RWPE2 (cell line): ENCODE results near the gene MYO1D.
"Not testable (repeated sequence)": the region's sequence is repeated elsewhere in the genome, so short reads cannot be mapped to it uniquely, and the experiment has no call there.

Source experiments
- ATAC-seq: fragments of 200-7000 bp; cut with Tn5 transposase; 3 replicates; pipeline ENCODE4 v1.9.1; 2021; ENCODE audit warnings: low read depth
- DNase-seq: peaks from one replicate; pipeline ENCODE4 v3.0.0-alpha.2; 2020; ENCODE audit warnings: low spot score
- H3K27ac ChIP-seq: fragments of 450-650 bp; 2 replicates; pipeline ENCODE4 v1.5.1; 2017; ENCODE audit warnings: mild to moderate bottlenecking; ENCODE audit not compliant: poor library complexity, severe bottlenecking
- H3K27me3 ChIP-seq: fragments of 250-450 bp; sonication (Bioruptor Pico); 2 replicates; pipeline ENCODE4 v1.5.1; 2021; ENCODE audit warnings: mild to moderate bottlenecking, moderate library complexity; ENCODE audit not compliant: insufficient read depth, poor library complexity, severe bottlenecking
- H3K36me3 ChIP-seq: fragments of 250-450 bp; sonication (Bioruptor Pico); 2 replicates; pipeline ENCODE4 v1.5.1; 2020; ENCODE audit warnings: low read depth, mild to moderate bottlenecking, moderate library complexity
- H3K4me1 ChIP-seq: fragments of 250-450 bp; sonication (Bioruptor Pico); 2 replicates; pipeline ENCODE4 v1.5.1; 2021; ENCODE audit warnings: mild to moderate bottlenecking, moderate library complexity; ENCODE audit not compliant: insufficient read depth, poor library complexity, severe bottlenecking
- H3K4me3 ChIP-seq: fragments of 250-450 bp; sonication (Bioruptor Pico); 2 replicates; pipeline ENCODE4 v1.5.1; 2021; ENCODE audit warnings: mild to moderate bottlenecking, moderate library complexity; ENCODE audit not compliant: severe bottlenecking
- H3K9me3 ChIP-seq: fragments of 250-450 bp; sonication (Bioruptor Pico); 2 replicates; pipeline ENCODE4 v1.5.1; 2021; ENCODE audit warnings: mild to moderate bottlenecking, moderate library complexity; ENCODE audit not compliant: severe bottlenecking
- TF ChIP-seq, protein P1 (sequence below): fragments of 450-650 bp; IDR thresholded peaks from one replicate; pipeline ENCODE4 v1.5.1; 2017; ENCODE audit warnings: mild to moderate bottlenecking, moderate library complexity; ENCODE audit not compliant: poor library complexity, severe bottlenecking

The MYO1D gene

DNA sequence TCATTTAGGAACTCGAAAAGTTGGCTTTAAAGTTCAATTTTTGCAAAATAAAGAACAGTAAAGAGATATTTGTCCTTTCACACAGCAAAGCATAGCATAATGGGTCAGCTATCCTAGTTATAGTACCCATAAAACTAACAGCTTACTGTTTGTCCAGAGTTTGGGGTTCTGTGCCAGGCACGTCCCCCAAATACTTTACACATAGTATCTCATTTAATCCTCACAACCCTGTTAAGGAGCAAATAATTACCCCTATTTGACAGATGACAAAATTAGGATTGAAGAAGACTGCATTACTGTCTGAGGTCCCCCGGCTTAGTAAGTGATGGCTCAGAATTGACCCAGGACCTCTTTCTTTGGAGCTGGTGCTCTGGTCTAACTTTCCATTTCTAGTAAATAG, 52.6 kb downstream of the MYO1D start:
- no peaks in the 10 kb centered on the region for H3K36me3 ChIP-seq
- H3K4me1 ChIP-seq, result peaks cover 19% of the 10 kb centered on the region
- no peak overlapping the region for H3K27ac ChIP-seq
- H3K27me3 ChIP-seq, result no peaks in the 10 kb centered on the region
- no peaks in the 10 kb centered on the region for H3K9me3 ChIP-seq
- DNase-seq, result no peak
- H3K4me3 ChIP-seq, result no peak overlapping the region
- no peak for ATAC-seq
- TF ChIP-seq, protein P1, sequence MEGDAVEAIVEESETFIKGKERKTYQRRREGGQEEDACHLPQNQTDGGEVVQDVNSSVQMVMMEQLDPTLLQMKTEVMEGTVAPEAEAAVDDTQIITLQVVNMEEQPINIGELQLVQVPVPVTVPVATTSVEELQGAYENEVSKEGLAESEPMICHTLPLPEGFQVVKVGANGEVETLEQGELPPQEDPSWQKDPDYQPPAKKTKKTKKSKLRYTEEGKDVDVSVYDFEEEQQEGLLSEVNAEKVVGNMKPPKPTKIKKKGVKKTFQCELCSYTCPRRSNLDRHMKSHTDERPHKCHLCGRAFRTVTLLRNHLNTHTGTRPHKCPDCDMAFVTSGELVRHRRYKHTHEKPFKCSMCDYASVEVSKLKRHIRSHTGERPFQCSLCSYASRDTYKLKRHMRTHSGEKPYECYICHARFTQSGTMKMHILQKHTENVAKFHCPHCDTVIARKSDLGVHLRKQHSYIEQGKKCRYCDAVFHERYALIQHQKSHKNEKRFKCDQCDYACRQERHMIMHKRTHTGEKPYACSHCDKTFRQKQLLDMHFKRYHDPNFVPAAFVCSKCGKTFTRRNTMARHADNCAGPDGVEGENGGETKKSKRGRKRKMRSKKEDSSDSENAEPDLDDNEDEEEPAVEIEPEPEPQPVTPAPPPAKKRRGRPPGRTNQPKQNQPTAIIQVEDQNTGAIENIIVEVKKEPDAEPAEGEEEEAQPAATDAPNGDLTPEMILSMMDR, result no peak

DNA sequence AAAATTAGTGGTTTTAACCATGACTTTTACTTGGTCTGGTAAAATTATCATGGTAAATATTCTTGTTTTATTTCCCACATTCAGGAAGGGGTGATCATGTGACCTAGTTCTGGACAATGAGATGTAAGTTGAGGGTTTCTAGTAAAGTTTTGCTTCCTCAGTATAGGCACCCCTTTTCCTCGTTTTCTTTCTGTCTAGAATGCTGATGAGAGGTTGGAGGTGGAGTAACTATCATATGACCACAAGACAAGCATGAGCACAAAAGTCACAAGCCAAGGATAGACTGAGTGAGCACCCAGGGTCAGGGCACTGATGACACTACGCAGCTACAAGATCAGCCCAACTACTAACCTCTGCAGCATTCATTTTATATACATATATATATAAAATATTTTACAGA, 53.9 kb downstream of the MYO1D start:
- no peaks in the 10 kb centered on the region for H3K9me3 ChIP-seq
- TF ChIP-seq, protein P1, result no peak
- ATAC-seq (no peak), DNase-seq (no peak)
- H3K4me1 ChIP-seq, result peaks cover 9% of the 10 kb centered on the region
- no peak overlapping the region for H3K27ac ChIP-seq
- no peaks in the 10 kb centered on the region for H3K36me3 ChIP-seq
- peak overlapping the region; percentile 34 for H3K4me3 ChIP-seq
- H3K27me3 ChIP-seq, result no peaks in the 10 kb centered on the region

DNA sequence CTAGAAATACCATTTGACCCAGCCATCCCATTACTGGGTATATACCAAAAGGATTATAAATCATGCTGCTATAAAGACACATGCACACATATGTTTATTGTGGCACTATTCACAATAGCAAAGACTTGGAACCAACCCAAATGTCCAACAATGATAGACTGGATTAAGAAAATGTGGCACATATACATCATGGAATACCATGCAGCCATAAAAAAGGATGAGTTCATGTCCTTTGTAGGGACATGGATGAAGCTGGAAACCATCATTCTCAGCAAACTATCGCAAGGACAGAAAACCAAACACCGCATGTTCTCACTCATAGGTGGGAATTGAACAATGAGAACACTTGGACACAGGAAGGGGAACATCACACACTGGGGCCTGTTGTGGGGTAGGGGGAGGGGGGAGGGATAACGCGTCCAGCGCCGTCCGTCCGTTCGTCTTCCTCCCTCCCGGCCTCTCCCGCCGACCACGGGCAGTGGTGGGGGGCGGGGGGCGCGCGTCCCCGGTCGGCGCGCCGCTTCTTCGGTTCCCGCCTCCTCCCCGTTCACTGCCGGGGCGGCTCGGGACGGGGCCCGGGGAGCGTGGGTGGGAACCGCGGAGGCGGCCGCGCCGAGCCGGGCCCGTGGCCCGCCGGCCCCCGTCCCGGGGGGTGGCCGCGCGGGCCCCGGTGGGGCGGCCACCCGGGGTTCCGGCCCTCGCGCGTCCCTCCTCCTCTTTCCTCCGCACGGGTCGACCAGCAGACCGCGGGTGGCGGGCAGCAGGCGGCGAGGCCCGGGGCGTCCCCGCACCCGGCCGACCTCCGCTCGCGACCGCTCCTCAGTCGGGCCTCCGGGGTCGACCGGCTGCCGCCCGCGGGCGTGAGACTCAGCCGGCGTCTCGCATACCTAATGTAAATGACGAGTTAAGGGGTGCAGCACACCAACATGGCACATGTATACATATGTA, 54.7 kb downstream of the MYO1D start:
- not testable (repeated sequence) for DNase-seq, H3K36me3 ChIP-seq, H3K9me3 ChIP-seq, H3K4me1 ChIP-seq, H3K27me3 ChIP-seq, H3K27ac ChIP-seq, ATAC-seq
- H3K4me3 ChIP-seq, result peak overlapping the region; percentile 34

DNA sequence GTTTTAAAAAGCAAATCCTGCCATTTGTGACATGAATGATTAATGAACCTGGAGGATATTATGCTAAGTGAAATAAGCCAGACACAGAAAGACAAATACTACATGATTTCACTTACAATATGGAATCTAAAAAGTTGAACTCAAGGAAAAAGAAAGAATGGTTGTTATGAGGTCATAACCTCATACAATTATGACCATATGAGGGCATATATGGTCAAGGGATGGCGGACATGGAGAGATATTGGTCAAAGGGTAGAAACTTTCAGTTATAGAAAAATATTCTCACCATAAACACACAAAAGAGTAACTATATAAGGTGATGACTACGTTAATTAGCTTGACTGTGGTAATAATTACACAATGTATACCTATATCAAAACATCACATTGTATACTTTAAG, 56.5 kb downstream of the MYO1D start:
- no peaks in the 10 kb centered on the region for H3K4me1 ChIP-seq
- no peaks in the 10 kb centered on the region for H3K27me3 ChIP-seq
- DNase-seq (no peak), ATAC-seq (no peak)
- H3K27ac ChIP-seq, result no peak overlapping the region
- TF ChIP-seq, protein P1, result no peak
- no peaks in the 10 kb centered on the region for H3K36me3 ChIP-seq
- no peaks in the 10 kb centered on the region for H3K9me3 ChIP-seq
- H3K4me3 ChIP-seq, result no peak overlapping the region

DNA sequence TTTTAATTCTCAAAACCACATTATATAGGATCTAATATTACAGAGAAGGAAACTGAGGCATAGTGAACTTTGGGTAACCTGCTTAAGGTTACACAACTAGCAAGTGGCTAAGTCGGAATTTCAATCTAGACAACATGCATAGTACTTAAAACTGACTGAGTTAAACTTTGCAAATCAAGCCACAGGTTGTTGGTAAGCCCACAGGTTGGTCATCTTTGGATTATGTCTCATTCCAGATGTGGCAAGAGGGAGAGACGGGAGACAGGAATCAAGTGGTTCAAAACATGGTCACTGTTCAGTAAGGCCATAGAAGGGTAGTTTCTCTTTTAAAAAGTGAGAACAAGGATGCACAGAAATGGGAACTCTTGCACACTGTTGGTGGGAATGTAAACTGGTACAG, 57.1 kb downstream of the MYO1D start:
- Histone ChIP-seq H3K36me3 (no peaks in the 10 kb centered on the region), H3K27ac (no peak overlapping the region), H3K4me1 (no peaks in the 10 kb centered on the region), H3K27me3 (no peaks in the 10 kb centered on the region), H3K4me3 (no peak overlapping the region), H3K9me3 (no peaks in the 10 kb centered on the region)
- DNase-seq (no peak), ATAC-seq (no peak)
- TF ChIP-seq, protein P1, result no peak
